Panc1 (cell line): ENCODE measurements around the gene SUGCT.
"Not testable (repeated sequence)": the region's sequence is repeated elsewhere in the genome, so short reads cannot be mapped to it uniquely, and the experiment has no call there.

ENCODE experiments used
- POLR2AphosphoS5 ChIP-seq: IDR thresholded peaks from 2 replicates; pipeline ENCODE4 v1.6.1; 2012; ENCODE audit warnings: mild to moderate bottlenecking, low read depth, low read length, moderate library complexity
- TCF7L2 ChIP-seq: IDR thresholded peaks from 2 replicates; pipeline ENCODE4 v1.6.1; 2011; ENCODE audit warnings: mild to moderate bottlenecking, low read depth, low read length, inconsistent platforms
- TF ChIP-seq, protein P1 (sequence below): fragments of 450-650 bp; IDR thresholded peaks from 2 replicates; pipeline ENCODE4 v1.5.1; 2017; ENCODE audit warnings: mild to moderate bottlenecking
- TF ChIP-seq, protein P2 (sequence below), 2 experiments: IDR thresholded peaks; 2 replicates each; pipeline ENCODE4 v1.6.1; 2011 to 2012; ENCODE audit warnings: low read depth in 2 of 2, control low read depth in 1 of 2, low read length in 1 of 2, mild to moderate bottlenecking in 1 of 2, moderate library complexity in 1 of 2; ENCODE audit not compliant: insufficient read depth in 1 of 2

DNA sequence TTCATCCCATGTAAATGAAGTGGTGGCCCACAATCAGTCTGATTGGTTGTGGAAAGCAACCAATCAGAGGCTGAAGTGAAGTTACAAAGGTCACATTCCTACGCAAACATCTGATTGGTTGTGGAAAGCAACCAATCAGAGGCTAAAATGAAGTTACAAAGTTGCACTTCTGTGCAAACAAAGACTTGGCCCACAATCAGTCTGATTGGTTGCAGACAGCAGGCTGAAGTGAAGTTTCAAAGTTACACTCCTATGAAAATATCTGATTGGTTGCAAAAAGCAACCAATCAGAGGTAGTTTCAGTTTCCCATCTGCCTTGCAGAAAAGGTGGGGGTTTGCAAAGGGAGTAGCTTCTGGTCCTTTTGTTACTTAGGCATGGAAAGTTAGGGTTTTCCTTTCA, 492.6 kb downstream of the SUGCT start:
- not testable (repeated sequence) for TF ChIP-seq POLR2AphosphoS5, TCF7L2
- TF ChIP-seq, protein P1, sequence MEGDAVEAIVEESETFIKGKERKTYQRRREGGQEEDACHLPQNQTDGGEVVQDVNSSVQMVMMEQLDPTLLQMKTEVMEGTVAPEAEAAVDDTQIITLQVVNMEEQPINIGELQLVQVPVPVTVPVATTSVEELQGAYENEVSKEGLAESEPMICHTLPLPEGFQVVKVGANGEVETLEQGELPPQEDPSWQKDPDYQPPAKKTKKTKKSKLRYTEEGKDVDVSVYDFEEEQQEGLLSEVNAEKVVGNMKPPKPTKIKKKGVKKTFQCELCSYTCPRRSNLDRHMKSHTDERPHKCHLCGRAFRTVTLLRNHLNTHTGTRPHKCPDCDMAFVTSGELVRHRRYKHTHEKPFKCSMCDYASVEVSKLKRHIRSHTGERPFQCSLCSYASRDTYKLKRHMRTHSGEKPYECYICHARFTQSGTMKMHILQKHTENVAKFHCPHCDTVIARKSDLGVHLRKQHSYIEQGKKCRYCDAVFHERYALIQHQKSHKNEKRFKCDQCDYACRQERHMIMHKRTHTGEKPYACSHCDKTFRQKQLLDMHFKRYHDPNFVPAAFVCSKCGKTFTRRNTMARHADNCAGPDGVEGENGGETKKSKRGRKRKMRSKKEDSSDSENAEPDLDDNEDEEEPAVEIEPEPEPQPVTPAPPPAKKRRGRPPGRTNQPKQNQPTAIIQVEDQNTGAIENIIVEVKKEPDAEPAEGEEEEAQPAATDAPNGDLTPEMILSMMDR = not testable (repeated sequence)
- TF ChIP-seq, protein P2, sequence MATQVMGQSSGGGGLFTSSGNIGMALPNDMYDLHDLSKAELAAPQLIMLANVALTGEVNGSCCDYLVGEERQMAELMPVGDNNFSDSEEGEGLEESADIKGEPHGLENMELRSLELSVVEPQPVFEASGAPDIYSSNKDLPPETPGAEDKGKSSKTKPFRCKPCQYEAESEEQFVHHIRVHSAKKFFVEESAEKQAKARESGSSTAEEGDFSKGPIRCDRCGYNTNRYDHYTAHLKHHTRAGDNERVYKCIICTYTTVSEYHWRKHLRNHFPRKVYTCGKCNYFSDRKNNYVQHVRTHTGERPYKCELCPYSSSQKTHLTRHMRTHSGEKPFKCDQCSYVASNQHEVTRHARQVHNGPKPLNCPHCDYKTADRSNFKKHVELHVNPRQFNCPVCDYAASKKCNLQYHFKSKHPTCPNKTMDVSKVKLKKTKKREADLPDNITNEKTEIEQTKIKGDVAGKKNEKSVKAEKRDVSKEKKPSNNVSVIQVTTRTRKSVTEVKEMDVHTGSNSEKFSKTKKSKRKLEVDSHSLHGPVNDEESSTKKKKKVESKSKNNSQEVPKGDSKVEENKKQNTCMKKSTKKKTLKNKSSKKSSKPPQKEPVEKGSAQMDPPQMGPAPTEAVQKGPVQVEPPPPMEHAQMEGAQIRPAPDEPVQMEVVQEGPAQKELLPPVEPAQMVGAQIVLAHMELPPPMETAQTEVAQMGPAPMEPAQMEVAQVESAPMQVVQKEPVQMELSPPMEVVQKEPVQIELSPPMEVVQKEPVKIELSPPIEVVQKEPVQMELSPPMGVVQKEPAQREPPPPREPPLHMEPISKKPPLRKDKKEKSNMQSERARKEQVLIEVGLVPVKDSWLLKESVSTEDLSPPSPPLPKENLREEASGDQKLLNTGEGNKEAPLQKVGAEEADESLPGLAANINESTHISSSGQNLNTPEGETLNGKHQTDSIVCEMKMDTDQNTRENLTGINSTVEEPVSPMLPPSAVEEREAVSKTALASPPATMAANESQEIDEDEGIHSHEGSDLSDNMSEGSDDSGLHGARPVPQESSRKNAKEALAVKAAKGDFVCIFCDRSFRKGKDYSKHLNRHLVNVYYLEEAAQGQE (IDR thresholded peaks at IDR 0.05; ENCODE audit: insufficient read depth in 1 of 2, low read depth in 2 of 2, low read length in 1 of 2) = not testable (repeated sequence)
